WTC11 (cell line): ENCODE data around the gene KRT36. TPM values are rescaled to one million over a fixed set of nuclear protein-coding genes. Genes with fewer than 3 reads are reported as not detected.

Experiments used
- ATAC-seq: fragments of 200-7000 bp; cut with Tn5 transposase; 2 replicates; pipeline ENCODE4 v1.10.0; 2021; ENCODE audit warnings: mild to moderate bottlenecking, moderate library complexity
- CTCF ChIA-PET: fragments of 300-600 bp; sonication (Branson Sonifier 250); formaldehyde crosslinking; loops from one replicate; lab custom pipeline; 2021; ENCODE audit warnings: antibody characterized with exemption; lab: Charles Lee
- POLR2A ChIA-PET: fragments of 350-600 bp; sonication (Branson Sonifier 250); formaldehyde crosslinking; loops from one replicate; lab custom pipeline; 2021; ENCODE audit warnings: antibody characterized with exemption; lab: Charles Lee
- DNase-seq: peaks from one replicate; pipeline ENCODE4 v3.0.0; 2021; ENCODE audit warnings: low spot score
- H3K27ac Mint-ChIP-seq: 2 replicates; pipeline ENCODE4 v1.8.0; 2021; ENCODE audit warnings: mixed read lengths
- H3K27me3 Mint-ChIP-seq: 2 replicates; pipeline ENCODE4 v1.8.0; 2021; ENCODE audit warnings: low read depth, mild to moderate bottlenecking, moderate library complexity, mixed read lengths
- H3K36me3 Mint-ChIP-seq: 2 replicates; pipeline ENCODE4 v1.8.0; 2021; ENCODE audit warnings: mixed read lengths
- H3K4me1 Mint-ChIP-seq: 2 replicates; pipeline ENCODE4 v1.8.0; 2022; ENCODE audit warnings: mixed read lengths
- H3K4me3 Mint-ChIP-seq: 2 replicates; pipeline ENCODE4 v1.8.0; 2021; ENCODE audit warnings: mild to moderate bottlenecking, moderate library complexity, mixed read lengths
- H3K9me3 Mint-ChIP-seq: 2 replicates; pipeline ENCODE4 v1.8.0; 2021; ENCODE audit warnings: mixed read lengths
- ELF4 ChIP-seq: sonication (generic); formaldehyde crosslinking; IDR thresholded peaks from 2 replicates; pipeline ENCODE4 v1.8.1; 2022; ENCODE audit warnings: low read depth, mild to moderate bottlenecking, moderate library complexity, missing genetic modification reagents
- ESRRA ChIP-seq: sonication (generic); formaldehyde crosslinking; IDR thresholded peaks from 2 replicates; pipeline ENCODE4 v1.8.1; 2022; ENCODE audit warnings: mild to moderate bottlenecking, missing genetic modification reagents, borderline replicate concordance
- GRHL2 ChIP-seq: fragments of 250-450 bp; sonication (Bioruptor Pico); IDR thresholded peaks from 2 replicates; pipeline ENCODE4 v1.8.0; 2022; ENCODE audit warnings: mild to moderate bottlenecking, moderate library complexity; ENCODE audit not compliant: insufficient replicate concordance, severe bottlenecking
- NFE2L1 ChIP-seq: sonication (generic); formaldehyde crosslinking; IDR thresholded peaks from 2 replicates; pipeline ENCODE4 v1.8.1; 2023; ENCODE audit warnings: missing genetic modification reagents
- NR1H2 ChIP-seq: sonication (generic); formaldehyde crosslinking; IDR thresholded peaks from 2 replicates; pipeline ENCODE4 v1.9.0; 2021; ENCODE audit warnings: mild to moderate bottlenecking, moderate library complexity, missing genetic modification reagents
- PRRX2 ChIP-seq: fragments of 250-450 bp; sonication (Bioruptor Pico); IDR thresholded peaks from 2 replicates; pipeline ENCODE4 v1.8.0; 2021; ENCODE audit warnings: mild to moderate bottlenecking
- RELA ChIP-seq: sonication (generic); formaldehyde crosslinking; IDR thresholded peaks from 2 replicates; pipeline ENCODE4 v1.8.1; 2022; ENCODE audit warnings: missing genetic modification reagents, mild to moderate bottlenecking, borderline replicate concordance
- SMAD3 ChIP-seq: sonication (generic); formaldehyde crosslinking; IDR thresholded peaks from 2 replicates; pipeline ENCODE4 v1.8.0; 2022; ENCODE audit warnings: missing genetic modification reagents, mild to moderate bottlenecking, borderline replicate concordance
- SMAD4 ChIP-seq: sonication (generic); formaldehyde crosslinking; IDR thresholded peaks from 2 replicates; pipeline ENCODE4 v1.8.0; 2022; ENCODE audit warnings: mild to moderate bottlenecking, missing genetic modification reagents
- SOX15 ChIP-seq: fragments of 250-450 bp; sonication (Bioruptor Pico); IDR thresholded peaks from 2 replicates; pipeline ENCODE4 v1.9.0; 2021; ENCODE audit warnings: mild to moderate bottlenecking
- TEAD4 ChIP-seq: sonication (generic); formaldehyde crosslinking; IDR thresholded peaks from 2 replicates; pipeline ENCODE4 v1.8.0; 2022; ENCODE audit warnings: mild to moderate bottlenecking, missing genetic modification reagents
- ZBTB21 ChIP-seq: sonication (generic); formaldehyde crosslinking; IDR thresholded peaks from 2 replicates; pipeline ENCODE4 v1.8.1; 2023; ENCODE audit warnings: mild to moderate bottlenecking, missing genetic modification reagents, borderline replicate concordance
- ZNF423 ChIP-seq: fragments of 250-450 bp; sonication (Bioruptor Pico); IDR thresholded peaks from 2 replicates; pipeline ENCODE4 v2.1.2; 2022; ENCODE audit warnings: mild to moderate bottlenecking, moderate library complexity
- ZNF671 ChIP-seq: fragments of 250-450 bp; sonication (Bioruptor Pico); IDR thresholded peaks from 2 replicates; pipeline ENCODE4 v1.8.0; 2021; ENCODE audit warnings: mild to moderate bottlenecking
- total RNA-seq: library from RNA; stranded (reverse); gene quantifications from 3 replicates; pipeline ENCODE4 v1.2.3, GENCODE V29; 2021
- TF ChIP-seq, protein P1 (sequence below): sonication (generic); formaldehyde crosslinking; IDR thresholded peaks from 2 replicates; pipeline ENCODE4 v1.8.1; 2022; ENCODE audit warnings: mild to moderate bottlenecking, missing genetic modification reagents, moderate library complexity, borderline replicate concordance
- TF ChIP-seq, protein P2 (sequence below): sonication (generic); formaldehyde crosslinking; IDR thresholded peaks from 2 replicates; pipeline ENCODE4 v1.8.0; 2022; ENCODE audit warnings: mild to moderate bottlenecking, missing genetic modification reagents
- TF ChIP-seq, protein P3 (sequence below): sonication (generic); formaldehyde crosslinking; IDR thresholded peaks from 2 replicates; pipeline ENCODE4 v1.8.0; 2022; ENCODE audit warnings: mild to moderate bottlenecking, missing genetic modification reagents
- TF ChIP-seq, protein P4 (sequence below): sonication (generic); formaldehyde crosslinking; conservative IDR thresholded peaks from 2 replicates; pipeline ENCODE4 v1.8.1; 2023; ENCODE audit warnings: mild to moderate bottlenecking, low read depth, missing genetic modification reagents, moderate library complexity
- TF ChIP-seq, protein P5 (sequence below): sonication (generic); formaldehyde crosslinking; IDR thresholded peaks from 2 replicates; pipeline ENCODE4 v1.8.1; 2022; ENCODE audit warnings: low read depth, missing genetic modification reagents, borderline replicate concordance
- TF ChIP-seq, protein P6 (sequence below): sonication (generic); formaldehyde crosslinking; IDR thresholded peaks from 2 replicates; pipeline ENCODE4 v1.8.1; 2022; ENCODE audit warnings: missing genetic modification reagents, borderline replicate concordance
- TF ChIP-seq, protein P7 (sequence below): sonication (generic); formaldehyde crosslinking; IDR thresholded peaks from 2 replicates; pipeline ENCODE4 v1.8.1; 2022; ENCODE audit warnings: low read depth, mild to moderate bottlenecking, moderate library complexity, missing genetic modification reagents, borderline replicate concordance

Gene KRT36
- total RNA-seq, 1 experiment from 2014 or later: not detected

DNA sequence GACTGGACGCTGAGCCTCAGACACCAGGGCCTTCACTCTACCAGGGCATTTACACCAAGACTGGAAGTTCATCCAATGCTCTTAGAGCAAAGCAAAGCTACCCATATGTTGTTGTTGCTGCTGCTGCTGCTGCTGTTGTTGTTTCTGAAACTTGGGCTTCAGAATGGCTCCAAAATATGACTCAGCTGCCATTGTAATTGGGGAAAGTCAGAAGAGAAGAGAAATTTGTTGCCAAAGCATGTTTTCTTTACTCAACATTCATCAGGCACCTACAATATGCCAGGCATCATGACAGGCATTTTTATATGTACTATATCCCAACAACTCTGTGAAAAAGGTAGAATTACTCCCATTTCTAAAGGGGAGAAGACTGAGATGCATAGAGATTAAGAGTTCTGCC is 34.5 kb downstream of the KRT36 start:
- ChIA-PET CTCF (interaction anchor here (1.1 to 1.6 kb wide), 4 partner anchors 31 to 208 kb away, joined by 4 to 7 read pairs (median 6); no protein-coding TSS in a partner anchor), POLR2A (no interaction called here)
- no peak overlapping the region for H3K4me3 Mint-ChIP-seq

DNA sequence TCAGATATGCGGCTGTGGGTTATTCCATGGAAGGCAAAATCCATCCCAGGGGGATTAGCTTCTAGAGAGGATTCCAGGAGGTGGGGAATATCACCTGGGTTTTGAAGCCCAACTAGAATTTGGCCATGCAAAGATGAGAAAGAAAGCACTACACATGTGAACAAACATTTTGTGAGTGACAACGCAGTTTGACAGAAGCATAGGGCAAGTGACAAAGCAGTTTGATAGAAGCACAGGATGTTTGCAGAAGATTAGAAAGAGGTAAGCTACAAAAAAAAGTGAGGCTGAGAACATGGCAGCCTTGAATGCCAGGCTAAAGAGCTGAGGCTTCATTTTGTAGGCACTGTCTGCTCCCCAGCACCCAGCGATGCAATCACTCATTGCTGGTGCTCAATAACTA is 36.6 kb downstream of the KRT36 start:
- Mint-ChIP-seq H3K9me3 (peaks cover 37% of the 10 kb centered on the region), H3K4me3 (no peak overlapping the region), H3K36me3 (peaks cover 15% of the 10 kb centered on the region), H3K27ac (no peak overlapping the region), H3K4me1 (no peaks in the 10 kb centered on the region), H3K27me3 (peaks cover 10% of the 10 kb centered on the region)
- no peak for ATAC-seq
- POLR2A ChIA-PET: no interaction called here
- no peak for DNase-seq
- CTCF ChIA-PET: interaction anchor here (1.2 kb wide), 1 partner anchor 47 kb away, joined by 4 read pairs; no protein-coding TSS in a partner anchor
- TF ChIP-seq, protein P1, sequence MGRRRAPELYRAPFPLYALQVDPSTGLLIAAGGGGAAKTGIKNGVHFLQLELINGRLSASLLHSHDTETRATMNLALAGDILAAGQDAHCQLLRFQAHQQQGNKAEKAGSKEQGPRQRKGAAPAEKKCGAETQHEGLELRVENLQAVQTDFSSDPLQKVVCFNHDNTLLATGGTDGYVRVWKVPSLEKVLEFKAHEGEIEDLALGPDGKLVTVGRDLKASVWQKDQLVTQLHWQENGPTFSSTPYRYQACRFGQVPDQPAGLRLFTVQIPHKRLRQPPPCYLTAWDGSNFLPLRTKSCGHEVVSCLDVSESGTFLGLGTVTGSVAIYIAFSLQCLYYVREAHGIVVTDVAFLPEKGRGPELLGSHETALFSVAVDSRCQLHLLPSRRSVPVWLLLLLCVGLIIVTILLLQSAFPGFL (CRISPR knock-in tag): no peak
- no peak for TF ChIP-seq SMAD4 (CRISPR knock-in tag)
- TF ChIP-seq ZBTB21 (CRISPR knock-in tag): no peak
- TF ChIP-seq, protein P2, sequence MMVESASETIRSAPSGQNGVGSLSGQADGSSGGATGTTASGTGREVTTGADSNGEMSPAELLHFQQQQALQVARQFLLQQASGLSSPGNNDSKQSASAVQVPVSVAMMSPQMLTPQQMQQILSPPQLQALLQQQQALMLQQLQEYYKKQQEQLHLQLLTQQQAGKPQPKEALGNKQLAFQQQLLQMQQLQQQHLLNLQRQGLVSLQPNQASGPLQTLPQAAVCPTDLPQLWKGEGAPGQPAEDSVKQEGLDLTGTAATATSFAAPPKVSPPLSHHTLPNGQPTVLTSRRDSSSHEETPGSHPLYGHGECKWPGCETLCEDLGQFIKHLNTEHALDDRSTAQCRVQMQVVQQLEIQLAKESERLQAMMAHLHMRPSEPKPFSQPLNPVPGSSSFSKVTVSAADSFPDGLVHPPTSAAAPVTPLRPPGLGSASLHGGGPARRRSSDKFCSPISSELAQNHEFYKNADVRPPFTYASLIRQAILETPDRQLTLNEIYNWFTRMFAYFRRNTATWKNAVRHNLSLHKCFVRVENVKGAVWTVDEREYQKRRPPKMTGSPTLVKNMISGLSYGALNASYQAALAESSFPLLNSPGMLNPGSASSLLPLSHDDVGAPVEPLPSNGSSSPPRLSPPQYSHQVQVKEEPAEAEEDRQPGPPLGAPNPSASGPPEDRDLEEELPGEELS (CRISPR knock-in tag): no peak
- TF ChIP-seq NR1H2 (CRISPR knock-in tag): no peak
- no peak for TF ChIP-seq SOX15 (CRISPR knock-in tag)
- TF ChIP-seq ZNF423: no peak

More for the DNA sequence above, 34.5 kb downstream of the KRT36 start:
- Mint-ChIP-seq H3K4me1 (no peaks in the 10 kb centered on the region), H3K27me3 (peaks cover 10% of the 10 kb centered on the region), H3K9me3 (peaks cover 32% of the 10 kb centered on the region), H3K27ac (no peak overlapping the region), H3K36me3 (peaks cover 15% of the 10 kb centered on the region)
- TF ChIP-seq TEAD4: no peak
- TF ChIP-seq SMAD3 (CRISPR knock-in tag): no peak
- no peak for TF ChIP-seq PRRX2 (CRISPR knock-in tag)
- TF ChIP-seq, protein P3, sequence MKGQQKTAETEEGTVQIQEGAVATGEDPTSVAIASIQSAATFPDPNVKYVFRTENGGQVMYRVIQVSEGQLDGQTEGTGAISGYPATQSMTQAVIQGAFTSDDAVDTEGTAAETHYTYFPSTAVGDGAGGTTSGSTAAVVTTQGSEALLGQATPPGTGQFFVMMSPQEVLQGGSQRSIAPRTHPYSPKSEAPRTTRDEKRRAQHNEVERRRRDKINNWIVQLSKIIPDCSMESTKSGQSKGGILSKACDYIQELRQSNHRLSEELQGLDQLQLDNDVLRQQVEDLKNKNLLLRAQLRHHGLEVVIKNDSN (CRISPR knock-in tag): no peak
- TF ChIP-seq, protein P4, sequence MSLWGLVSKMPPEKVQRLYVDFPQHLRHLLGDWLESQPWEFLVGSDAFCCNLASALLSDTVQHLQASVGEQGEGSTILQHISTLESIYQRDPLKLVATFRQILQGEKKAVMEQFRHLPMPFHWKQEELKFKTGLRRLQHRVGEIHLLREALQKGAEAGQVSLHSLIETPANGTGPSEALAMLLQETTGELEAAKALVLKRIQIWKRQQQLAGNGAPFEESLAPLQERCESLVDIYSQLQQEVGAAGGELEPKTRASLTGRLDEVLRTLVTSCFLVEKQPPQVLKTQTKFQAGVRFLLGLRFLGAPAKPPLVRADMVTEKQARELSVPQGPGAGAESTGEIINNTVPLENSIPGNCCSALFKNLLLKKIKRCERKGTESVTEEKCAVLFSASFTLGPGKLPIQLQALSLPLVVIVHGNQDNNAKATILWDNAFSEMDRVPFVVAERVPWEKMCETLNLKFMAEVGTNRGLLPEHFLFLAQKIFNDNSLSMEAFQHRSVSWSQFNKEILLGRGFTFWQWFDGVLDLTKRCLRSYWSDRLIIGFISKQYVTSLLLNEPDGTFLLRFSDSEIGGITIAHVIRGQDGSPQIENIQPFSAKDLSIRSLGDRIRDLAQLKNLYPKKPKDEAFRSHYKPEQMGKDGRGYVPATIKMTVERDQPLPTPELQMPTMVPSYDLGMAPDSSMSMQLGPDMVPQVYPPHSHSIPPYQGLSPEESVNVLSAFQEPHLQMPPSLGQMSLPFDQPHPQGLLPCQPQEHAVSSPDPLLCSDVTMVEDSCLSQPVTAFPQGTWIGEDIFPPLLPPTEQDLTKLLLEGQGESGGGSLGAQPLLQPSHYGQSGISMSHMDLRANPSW (CRISPR knock-in tag): no peak
- TF ChIP-seq, protein P5, sequence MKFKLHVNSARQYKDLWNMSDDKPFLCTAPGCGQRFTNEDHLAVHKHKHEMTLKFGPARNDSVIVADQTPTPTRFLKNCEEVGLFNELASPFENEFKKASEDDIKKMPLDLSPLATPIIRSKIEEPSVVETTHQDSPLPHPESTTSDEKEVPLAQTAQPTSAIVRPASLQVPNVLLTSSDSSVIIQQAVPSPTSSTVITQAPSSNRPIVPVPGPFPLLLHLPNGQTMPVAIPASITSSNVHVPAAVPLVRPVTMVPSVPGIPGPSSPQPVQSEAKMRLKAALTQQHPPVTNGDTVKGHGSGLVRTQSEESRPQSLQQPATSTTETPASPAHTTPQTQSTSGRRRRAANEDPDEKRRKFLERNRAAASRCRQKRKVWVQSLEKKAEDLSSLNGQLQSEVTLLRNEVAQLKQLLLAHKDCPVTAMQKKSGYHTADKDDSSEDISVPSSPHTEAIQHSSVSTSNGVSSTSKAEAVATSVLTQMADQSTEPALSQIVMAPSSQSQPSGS (CRISPR knock-in tag): no peak
- TF ChIP-seq, protein P6, sequence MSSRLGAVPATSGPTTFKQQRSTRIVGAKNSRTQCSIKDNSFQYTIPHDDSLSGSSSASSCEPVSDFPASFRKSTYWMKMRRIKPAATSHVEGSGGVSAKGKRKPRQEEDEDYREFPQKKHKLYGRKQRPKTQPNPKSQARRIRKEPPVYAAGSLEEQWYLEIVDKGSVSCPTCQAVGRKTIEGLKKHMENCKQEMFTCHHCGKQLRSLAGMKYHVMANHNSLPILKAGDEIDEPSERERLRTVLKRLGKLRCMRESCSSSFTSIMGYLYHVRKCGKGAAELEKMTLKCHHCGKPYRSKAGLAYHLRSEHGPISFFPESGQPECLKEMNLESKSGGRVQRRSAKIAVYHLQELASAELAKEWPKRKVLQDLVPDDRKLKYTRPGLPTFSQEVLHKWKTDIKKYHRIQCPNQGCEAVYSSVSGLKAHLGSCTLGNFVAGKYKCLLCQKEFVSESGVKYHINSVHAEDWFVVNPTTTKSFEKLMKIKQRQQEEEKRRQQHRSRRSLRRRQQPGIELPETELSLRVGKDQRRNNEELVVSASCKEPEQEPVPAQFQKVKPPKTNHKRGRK (CRISPR knock-in tag): no peak
- no peak for TF ChIP-seq ESRRA (CRISPR knock-in tag)
- no peak for TF ChIP-seq ELF4 (CRISPR knock-in tag)
- TF ChIP-seq GRHL2 (CRISPR knock-in tag): no peak
- TF ChIP-seq, protein P7, sequence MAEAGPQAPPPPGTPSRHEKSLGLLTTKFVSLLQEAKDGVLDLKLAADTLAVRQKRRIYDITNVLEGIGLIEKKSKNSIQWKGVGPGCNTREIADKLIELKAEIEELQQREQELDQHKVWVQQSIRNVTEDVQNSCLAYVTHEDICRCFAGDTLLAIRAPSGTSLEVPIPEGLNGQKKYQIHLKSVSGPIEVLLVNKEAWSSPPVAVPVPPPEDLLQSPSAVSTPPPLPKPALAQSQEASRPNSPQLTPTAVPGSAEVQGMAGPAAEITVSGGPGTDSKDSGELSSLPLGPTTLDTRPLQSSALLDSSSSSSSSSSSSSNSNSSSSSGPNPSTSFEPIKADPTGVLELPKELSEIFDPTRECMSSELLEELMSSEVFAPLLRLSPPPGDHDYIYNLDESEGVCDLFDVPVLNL (CRISPR knock-in tag): no peak
- no peak for TF ChIP-seq ZNF671 (CRISPR knock-in tag)
- TF ChIP-seq, protein P2 (CRISPR knock-in tag): no peak
- TF ChIP-seq NFE2L1 (CRISPR knock-in tag): no peak
- TF ChIP-seq RELA (CRISPR knock-in tag): no peak
- DNase-seq (no peak), ATAC-seq (no peak)
